Brain microvascular endothelial cell (primary cell): Measurements from ENCODE around the gene APOA1.

Source experiments
- DNase-seq: peaks from one replicate; pipeline ENCODE4 v3.0.0-alpha.2; 2020
- H3K27ac ChIP-seq: fragments of 250-450 bp; sonication (Bioruptor Pico); 2 replicates; pipeline ENCODE4 v1.5.1; 2020; ENCODE audit warnings: mild to moderate bottlenecking, moderate library complexity
- H3K27me3 ChIP-seq: fragments of 250-450 bp; sonication (Bioruptor Pico); replicated peaks from 2 replicates; pipeline ENCODE4 v1.5.1; 2020; ENCODE audit warnings: mild to moderate bottlenecking
- H3K36me3 ChIP-seq: fragments of 250-450 bp; sonication (Bioruptor Pico); replicated peaks from 2 replicates; pipeline ENCODE4 v1.5.1; 2020; ENCODE audit warnings: mild to moderate bottlenecking
- H3K4me3 ChIP-seq: 2 replicates; pipeline ENCODE4 v1.5.1; 2011; ENCODE audit warnings: low read depth, mild to moderate bottlenecking, control low read depth, low read length, moderate library complexity
- CTCF ChIP-seq: IDR thresholded peaks from 2 replicates; pipeline ENCODE4 v1.5.1; 2011; ENCODE audit warnings: low read depth, mild to moderate bottlenecking, moderate library complexity, low read length, control low read depth, inconsistent platforms; ENCODE audit errors: missing control alignments
- in situ Hi-C: cut with HindIII; loops from 2 replicates; pipeline ENCODE4 v1.10.0; 2017; ENCODE audit warnings: low sequenced_read_pairs, low pct_ligation_motif_present

APOA1 gene

GRCh38 chr11:116837231-116838091, at the start of gene APOA1:
Gene APOA1 (minus strand): TSS chr11:116837622. CDS start chr11:116837387, 235 bp downstream.
- no peak for TF ChIP-seq CTCF
- H3K4me3 ChIP-seq, result no peak within 1 kb of the TSS

GRCh38 chr11:116885951-116886655, 48.7 kb upstream of the APOA1 start:
- DNase-seq, result no peak
- Histone ChIP-seq H3K27ac (no peak overlapping the region), H3K36me3 (no peaks in the 10 kb centered on the region), H3K4me3 (no peak overlapping the region), H3K27me3 (no peaks in the 10 kb centered on the region)
- no peak for TF ChIP-seq CTCF
- in situ Hi-C loops, result no loop called here

More at GRCh38 chr11:116837231-116838091, at the start of gene APOA1:
- no peak within 1 kb of the TSS for H3K27ac ChIP-seq
- H3K27me3 ChIP-seq, result no peaks in the 10 kb centered on the region
- in situ Hi-C loops, result no loop called here
- H3K36me3 ChIP-seq, result no peaks in the 10 kb centered on the region
- no peak for DNase-seq

DNA sequence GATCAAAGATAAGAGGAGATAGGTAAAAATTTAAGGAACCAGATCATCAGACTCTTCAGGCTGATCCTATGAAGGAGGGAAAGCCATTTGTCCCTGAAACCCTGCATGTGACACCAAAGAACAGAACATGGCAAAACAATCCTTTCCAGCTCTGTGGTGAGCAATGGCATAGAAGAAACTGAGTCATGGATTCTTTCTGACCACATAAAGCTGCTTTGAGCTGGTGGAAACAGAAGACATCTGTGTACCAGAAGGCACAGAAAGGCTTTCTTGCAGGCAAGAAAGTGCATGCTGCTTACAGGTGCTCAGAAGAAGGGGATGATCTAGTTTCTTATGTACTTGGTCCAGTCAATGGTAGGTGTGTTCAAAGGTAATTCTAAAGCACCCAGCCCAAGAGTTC, 45.0 kb upstream of the APOA1 start:
- no peaks in the 10 kb centered on the region for H3K27me3 ChIP-seq
- DNase-seq, result peak; percentile 40
- no peak overlapping the region for H3K4me3 ChIP-seq
- H3K27ac ChIP-seq, result no peak overlapping the region
- no peak for TF ChIP-seq CTCF
- no peaks in the 10 kb centered on the region for H3K36me3 ChIP-seq
- in situ Hi-C loops, result no loop called here

DNA sequence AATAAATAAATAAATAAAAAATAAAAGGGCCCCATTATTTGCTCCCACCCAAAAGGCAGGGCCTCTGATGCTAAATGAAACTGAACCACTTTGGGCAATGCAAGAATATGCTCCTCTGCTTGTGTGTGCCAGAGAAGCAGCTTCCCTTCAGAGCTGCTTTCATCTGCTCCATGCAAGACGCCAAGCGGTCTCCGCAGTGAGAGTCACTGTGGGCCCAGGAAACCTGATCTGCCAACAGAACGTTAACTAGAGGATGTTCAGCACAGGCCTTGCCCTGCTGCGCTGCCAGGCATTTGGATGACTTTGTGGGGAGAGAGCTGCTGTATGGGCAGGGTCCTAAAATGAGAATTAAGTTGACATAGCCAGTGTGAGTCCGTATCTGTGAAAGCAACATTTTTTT, 43.7 kb upstream of the APOA1 start:
- DNase-seq, result no peak
- Histone ChIP-seq H3K36me3 (no peaks in the 10 kb centered on the region), H3K4me3 (no peak overlapping the region), H3K27ac (no peak overlapping the region), H3K27me3 (no peaks in the 10 kb centered on the region)
- in situ Hi-C loops, result no loop called here
- TF ChIP-seq CTCF, result no peak

GRCh38 chr11:116879800-116880625, 42.6 kb upstream of the APOA1 start:
- TF ChIP-seq CTCF, result peak; percentile 79
- Histone ChIP-seq H3K27me3 (no peaks in the 10 kb centered on the region), H3K36me3 (no peaks in the 10 kb centered on the region), H3K4me3 (no peak overlapping the region), H3K27ac (no peak overlapping the region)
- in situ Hi-C loops, result no loop called here
- DNase-seq, result peak; percentile 67
